Ureter (tissue), 1 donor: Measurements from ENCODE around the gene PAPSS1. TPM values are rescaled to one million over a fixed set of nuclear protein-coding genes. Genes with fewer than 3 reads are reported as not detected.
"Not testable (repeated sequence)": the region's sequence is repeated elsewhere in the genome, so short reads cannot be mapped to it uniquely, and the experiment has no call there.

Source experiments
- DNase-seq: peaks from one replicate; pipeline ENCODE4 v3.0.0-alpha.2; 2020; ENCODE audit warnings: low spot score
- total RNA-seq: library from RNA; stranded (reverse); gene quantifications from one replicate; pipeline ENCODE4 v1.2.4, GENCODE V29; 2023
- donor health status: DM: yes; HTN: yes; CAD: no.

The PAPSS1 gene
- 44.7 TPM for total RNA-seq

DNA sequence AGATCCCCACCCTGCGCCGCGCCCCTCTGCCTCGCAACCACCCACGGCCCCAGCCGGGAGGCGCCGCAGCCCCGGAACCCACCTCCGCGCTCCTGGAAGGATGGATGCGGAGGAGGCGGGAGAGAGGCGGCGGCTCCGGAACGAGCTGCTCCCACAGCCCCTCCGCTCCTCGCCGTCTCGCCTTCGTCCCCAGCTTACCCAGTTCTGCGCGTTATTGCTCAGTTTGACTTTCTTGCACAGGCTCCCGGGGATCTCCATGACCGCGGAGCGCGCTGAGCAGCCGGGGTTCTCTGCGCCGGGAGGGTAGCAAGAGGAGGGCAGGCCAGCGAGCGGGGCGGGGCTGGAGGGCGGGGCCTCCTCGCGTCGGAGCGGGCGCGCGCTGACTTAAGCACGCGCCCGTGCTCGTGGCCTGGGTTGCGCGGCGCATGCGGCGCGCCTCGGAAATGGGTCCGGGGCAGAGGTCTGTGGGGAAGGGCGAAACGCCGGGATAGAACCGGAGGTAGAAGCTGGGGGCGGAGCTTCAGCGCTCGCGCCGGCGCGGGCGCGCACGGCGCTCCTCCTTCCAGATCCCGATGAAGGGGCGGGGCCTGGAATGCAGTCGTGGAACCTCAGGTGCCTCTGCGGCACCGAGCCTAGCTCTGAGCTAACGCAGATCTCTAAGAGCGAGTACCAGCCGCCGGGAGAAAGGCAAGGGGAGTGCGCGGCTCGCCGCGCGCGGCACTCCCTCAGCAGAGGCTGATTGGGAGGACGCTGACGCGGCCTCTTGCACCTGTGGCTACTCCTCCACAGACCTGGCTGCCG lies at the start of gene PAPSS1:
Gene PAPSS1, minus strand, starts transcription at position 313 of the 801 bp plus-strand sequence. Its CDS starts 55 bp downstream, at position 258.
- DNase-seq = peak; percentile 97

- no peak for DNase-seq
These were observed 40.4 kb upstream of the PAPSS1 start for GRCh38 chr4:107760281-107760947.

DNA sequence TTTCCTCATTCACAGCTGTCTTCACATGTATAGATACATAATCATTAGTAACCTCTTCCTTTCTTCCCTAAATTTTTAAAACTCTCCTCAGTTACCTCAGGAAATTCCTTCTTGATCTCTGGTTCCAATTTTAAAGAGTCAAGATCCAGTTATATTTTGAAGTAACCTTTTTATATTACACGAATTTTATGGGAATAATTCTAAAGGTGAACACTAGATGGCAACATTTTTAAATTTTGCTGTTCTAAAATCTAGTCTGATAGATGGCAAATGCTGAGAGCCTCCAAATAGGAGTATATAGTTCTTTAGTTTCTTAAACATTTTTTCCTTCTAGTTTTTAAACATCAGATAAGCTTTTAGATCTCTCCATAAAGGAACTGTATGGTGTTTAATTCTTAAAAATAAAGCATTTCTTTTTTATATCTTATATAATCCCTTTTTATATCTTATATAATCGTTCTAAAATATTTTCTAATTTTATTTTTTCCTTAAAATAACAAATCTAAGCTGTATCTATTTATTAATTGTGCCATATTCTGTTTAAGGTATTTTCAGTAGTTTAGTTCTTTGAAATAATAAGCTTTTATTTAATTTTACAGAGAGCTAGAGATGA lies 37.9 kb upstream of the PAPSS1 start:
- DNase-seq = no peak

DNA sequence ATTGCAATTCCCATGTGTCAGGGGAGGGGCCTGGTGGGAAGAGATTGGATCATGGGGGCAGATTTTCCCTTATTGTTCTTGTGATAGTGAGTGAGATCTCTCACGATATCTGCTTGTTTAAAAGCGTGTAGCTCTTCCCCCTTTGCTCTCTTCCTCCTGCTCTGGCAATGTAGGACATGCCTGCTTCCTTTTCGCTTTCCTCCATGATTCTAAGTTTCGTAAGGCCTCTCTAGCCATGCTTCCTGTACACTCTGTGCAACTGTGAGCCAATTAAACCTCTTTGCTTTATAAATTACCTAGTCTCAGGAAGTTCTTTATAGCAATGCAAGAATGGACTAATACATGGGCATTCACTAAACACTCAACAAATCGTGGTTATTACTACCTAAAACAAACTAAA lies 37.2 kb upstream of the PAPSS1 start:
- DNase-seq = no peak

DNA sequence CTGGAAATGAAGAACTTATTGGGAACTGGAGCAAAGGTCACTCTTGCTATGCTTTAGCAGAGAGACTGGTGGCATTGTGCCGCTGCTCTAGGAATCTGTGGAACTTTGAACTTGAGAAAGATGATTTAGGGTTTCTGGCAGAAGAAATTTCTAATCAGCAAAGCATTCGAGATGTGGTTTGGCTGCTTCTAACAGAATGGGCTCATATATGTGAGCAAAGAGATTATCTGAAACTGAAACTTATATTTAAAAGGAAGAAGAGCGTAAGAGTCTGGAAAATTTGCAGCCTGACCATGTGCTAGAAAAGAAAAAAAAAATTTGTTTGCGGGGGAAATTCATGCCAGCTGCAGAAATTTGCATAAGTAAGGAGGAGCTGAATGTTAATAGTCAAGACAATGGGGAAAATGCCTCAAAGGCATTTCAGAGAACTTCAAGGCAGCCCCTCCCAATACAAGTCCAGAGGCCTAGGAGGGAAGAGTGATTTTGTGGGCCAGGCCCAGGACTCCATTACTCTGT lies 35.9 kb upstream of the PAPSS1 start:
- no peak for DNase-seq

DNA sequence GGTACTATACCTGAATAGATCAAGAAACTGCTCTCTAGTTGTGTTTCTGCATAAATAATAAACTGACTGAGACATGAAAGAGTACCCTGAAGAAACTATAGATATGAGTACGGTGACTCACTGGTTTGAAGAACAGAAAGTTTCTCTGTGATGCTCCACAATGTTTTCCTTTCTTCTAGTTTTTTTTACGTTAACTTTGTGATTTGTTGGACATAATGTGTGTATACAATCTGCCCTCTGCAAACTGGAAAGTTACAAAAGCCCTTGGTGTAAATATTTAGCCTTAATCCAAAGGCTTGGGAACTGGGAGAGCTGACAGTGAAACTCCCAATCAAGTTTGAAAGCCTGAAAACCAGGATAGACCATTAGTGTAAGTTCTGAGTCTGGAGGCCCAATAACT lies 31.6 kb upstream of the PAPSS1 start:
- DNase-seq = no peak

GRCh38 chr4:107747748-107748486 lies 27.9 kb upstream of the PAPSS1 start:
- no peak for DNase-seq

GRCh38 chr4:107746161-107746560 lies 26.1 kb upstream of the PAPSS1 start:
- DNase-seq = no peak

GRCh38 chr4:107744532-107744931 lies 24.5 kb upstream of the PAPSS1 start:
- DNase-seq = no peak

GRCh38 chr4:107743532-107743931 lies 23.5 kb upstream of the PAPSS1 start:
- DNase-seq = no peak

DNA sequence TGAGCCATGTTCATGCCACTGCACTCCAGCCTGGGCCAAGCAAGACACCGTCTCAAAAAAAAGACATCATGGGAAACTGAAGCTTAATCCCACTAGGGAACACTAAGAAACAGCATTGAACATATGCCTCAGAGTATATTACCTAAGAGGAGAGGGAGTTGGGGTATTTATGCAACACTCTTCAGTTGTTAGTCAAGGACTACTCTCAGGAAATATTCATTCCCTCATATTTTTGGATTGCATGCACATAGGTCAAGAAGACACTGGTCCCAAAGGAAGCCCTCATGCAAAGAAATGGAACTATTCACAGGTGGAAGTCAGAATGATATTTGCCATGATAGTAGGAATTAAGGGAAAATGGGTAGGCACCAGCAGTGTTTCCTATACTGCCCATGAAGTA lies 22.8 kb upstream of the PAPSS1 start:
- no peak for DNase-seq

GRCh38 chr4:107742196-107742595 lies 22.2 kb upstream of the PAPSS1 start:
- no peak for DNase-seq

- DNase-seq = peak; percentile 75
These were observed 21.1 kb upstream of the PAPSS1 start for GRCh38 chr4:107740950-107741701.

DNA sequence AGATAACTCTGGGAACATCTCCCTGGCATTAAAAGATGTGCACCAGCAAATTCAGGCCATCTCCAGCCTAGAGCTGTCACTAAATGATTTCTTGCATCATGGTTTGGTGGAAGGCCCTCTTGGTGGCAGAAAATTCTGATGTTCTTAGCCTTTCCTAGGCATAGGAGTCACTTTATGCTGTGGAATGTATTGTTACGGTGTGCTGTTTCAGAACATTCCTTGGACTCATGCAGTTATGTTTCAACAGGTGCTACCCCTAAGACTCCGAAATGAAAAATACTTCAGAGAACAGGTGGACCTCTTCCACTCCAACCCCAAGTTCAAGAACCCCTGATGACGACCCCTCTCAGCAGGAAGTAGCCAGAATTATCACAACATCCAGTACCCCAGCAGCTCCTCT lies 20.3 kb upstream of the PAPSS1 start:
- no peak for DNase-seq

GRCh38 chr4:107737450-107737849 lies 17.4 kb upstream of the PAPSS1 start:
- DNase-seq = no peak

GRCh38 chr4:107736924-107737448 lies 17.0 kb upstream of the PAPSS1 start:
- no peak for DNase-seq

GRCh38 chr4:107736037-107736436 lies 16.0 kb upstream of the PAPSS1 start:
- no peak for DNase-seq

DNA sequence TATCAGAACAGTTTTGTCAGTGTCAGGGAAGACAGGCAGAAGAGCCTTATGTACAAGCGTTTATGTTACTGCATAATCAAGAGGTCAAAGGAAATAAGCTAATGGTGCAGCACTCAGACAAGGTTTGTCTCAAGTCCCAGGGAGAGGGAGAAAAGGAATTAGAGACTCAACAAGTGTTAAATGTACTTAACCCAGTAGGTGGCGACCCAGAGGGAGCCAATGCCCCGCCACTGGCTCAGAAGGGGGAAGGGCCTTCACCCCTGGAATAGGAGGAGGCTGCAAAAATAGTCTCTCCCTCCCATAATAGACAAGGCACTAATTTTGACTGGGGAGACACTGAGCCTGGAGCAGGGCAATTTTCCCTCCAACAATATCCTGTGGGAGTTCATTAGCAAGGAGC lies 14.1 kb upstream of the PAPSS1 start:
- no peak for DNase-seq

GRCh38 chr4:107733431-107733925 lies 13.4 kb upstream of the PAPSS1 start:
- DNase-seq = no peak

- not testable (repeated sequence) for DNase-seq
These were observed 9.0 kb upstream of the PAPSS1 start for GRCh38 chr4:107729050-107729449.
